ENCODE measurements around the gene BSG.
A peak's percentile ranks its signal among the peaks of the same experiment; 100 is the strongest.

GRCh38 chr19:566403-566802 lies 6.0 kb upstream of the BSG start:
- no peak for TF ChIP-seq CTCF (IDR thresholded peaks at IDR 0.05)
- peak in 1 of 4 donors; percentile 35 for TF ChIP-seq POLR2A (IDR thresholded peaks at IDR 0.05)
- TF ChIP-seq EP300 (IDR thresholded peaks at IDR 0.05) = no peak
